Measurements from ENCODE around the gene MYH7B. TPM values are rescaled to one million over a fixed set of nuclear protein-coding genes. Genes with fewer than 3 reads are reported as not detected.

The MYH7B gene
- total RNA-seq, 1 experiment from 2014 or later, result not detected

DNA sequence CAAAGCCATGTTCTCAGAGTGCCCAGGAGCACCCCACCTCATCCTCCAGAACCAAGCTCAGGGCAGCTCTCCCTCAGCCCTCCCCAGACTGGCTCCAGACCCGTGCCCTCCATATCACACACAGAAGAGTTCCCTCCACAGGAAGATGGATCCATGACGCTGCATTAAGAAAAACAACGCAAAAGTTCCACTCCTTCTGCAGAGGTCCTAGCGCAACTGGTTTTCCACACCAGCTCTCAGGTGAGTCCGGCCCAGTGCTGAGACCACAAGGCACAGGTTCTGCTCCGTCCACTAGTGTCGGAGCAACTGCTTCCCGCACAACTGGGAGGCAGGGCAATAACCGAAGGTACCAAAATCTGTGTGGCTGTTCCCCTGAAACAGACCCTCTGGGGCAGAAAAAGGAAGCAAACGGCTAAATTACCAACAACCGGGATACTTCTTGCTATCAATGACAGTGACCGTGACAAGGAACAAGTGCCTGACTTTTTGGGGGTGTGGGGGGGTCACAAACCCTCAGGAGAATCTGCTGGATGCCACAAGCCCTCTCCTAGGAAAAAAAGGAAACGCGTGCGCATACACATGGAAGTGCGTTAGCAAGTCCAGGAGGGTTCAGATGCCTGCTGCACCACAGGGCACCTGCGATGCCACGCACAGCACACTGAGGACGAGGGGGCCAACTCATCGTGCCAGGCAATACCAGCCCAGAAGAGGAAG is 49.2 kb downstream of the MYH7B start:
- DNase-seq (ENCODE audit: low read depth), result no peak

Other genes starting within 250 kb of the MYH7B start
- 9.1 and 10.9 TPM in 2 replicates for gene NCOA6, start 130.2 kb upstream of the MYH7B start, total RNA-seq (2014; rRNA removed; shearing (Covaris generic))
- 3.9 and 4.1 TPM in 2 replicates for gene GGT7, start 83.0 kb upstream of the MYH7B start, total RNA-seq (2014; rRNA removed; shearing (Covaris generic))
- 46.1 and 48.2 TPM in 2 replicates for gene ACSS2, start 79.3 kb upstream of the MYH7B start, total RNA-seq (2014; rRNA removed; shearing (Covaris generic))
- gene GSS, start 62 bp upstream of the MYH7B start, total RNA-seq (2014; rRNA removed; shearing (Covaris generic)), result 99.5 and 112 TPM in 2 replicates
- 44.9 and 49.5 TPM in 2 replicates for gene TRPC4AP, start 136.9 kb downstream of the MYH7B start, total RNA-seq (2014; rRNA removed; shearing (Covaris generic))
- 53.1 and 61.4 TPM in 2 replicates for gene EDEM2, start 191.5 kb downstream of the MYH7B start, total RNA-seq (2014; rRNA removed; shearing (Covaris generic))
- gene PROCR, start 216.2 kb downstream of the MYH7B start, total RNA-seq (2014; rRNA removed; shearing (Covaris generic)), result 47.8 and 62.2 TPM in 2 replicates